DMS114 treated with DMSO at 0.1 percent for 48 hours (cell line): ENCODE data around the gene DAG1.

Experiments used
- DNase-seq: peaks from one replicate; lab custom pipeline; 2025; ENCODE audit not compliant: unreplicated experiment; lab: John Stamatoyannopoulos, UW

Gene DAG1

GRCh38 chr3:49469936-49470713 is at the start of gene DAG1:
Gene DAG1 (plus strand): TSS chr3:49470267. CDS start chr3:49510535, 40,268 bp downstream.
- DNase-seq: peak; percentile 88

- DNase-seq: no peak
These were observed 48.1 kb upstream of the DAG1 start for GRCh38 chr3:49421890-49422378.

GRCh38 chr3:49422379-49423248 is 47.5 kb upstream of the DAG1 start, which contains the start of gene AMT:
Gene AMT (minus strand): TSS chr3:49422473. CDS start chr3:49422450, 23 bp downstream.
- no peak for DNase-seq

- DNase-seq: no peak
These were observed 45.3 kb upstream of the DAG1 start for GRCh38 chr3:49424816-49425215.

DNA sequence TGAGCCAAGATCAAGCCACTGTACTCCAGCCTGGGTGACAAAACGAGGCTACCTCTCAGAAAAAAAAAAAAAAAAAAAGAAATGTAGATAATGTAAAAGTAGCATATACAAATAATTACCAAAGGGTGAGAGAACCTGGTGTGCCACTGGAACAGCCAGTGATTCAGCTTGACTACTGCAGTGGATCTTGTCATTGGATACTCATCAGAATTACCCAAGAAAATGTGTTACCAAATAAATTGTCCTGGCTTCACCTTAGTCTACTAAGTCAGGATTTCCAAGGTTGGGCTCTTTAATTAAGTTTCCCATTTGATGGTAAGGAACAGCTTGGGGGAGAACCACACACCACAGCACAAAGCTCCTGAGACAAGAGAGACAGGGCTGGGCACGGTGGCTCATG is 42.5 kb upstream of the DAG1 start:
- DNase-seq: no peak

DNA sequence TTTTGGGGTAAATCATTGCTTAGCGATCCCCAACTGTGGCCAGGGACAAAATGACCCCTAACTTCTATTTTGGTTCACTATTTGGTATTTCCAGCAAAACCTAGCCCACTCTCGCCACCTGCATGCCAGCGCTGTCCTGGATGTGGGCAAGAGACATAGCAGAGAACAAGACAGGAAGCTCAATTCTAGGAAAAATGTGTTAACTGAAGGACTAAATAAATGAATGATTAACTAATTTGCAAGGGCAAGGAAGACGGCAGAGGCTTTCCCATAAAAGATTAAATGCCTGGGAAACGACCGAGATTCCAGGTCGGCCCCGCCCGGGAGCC is 41.4 kb upstream of the DAG1 start:
- no peak for DNase-seq

DNA sequence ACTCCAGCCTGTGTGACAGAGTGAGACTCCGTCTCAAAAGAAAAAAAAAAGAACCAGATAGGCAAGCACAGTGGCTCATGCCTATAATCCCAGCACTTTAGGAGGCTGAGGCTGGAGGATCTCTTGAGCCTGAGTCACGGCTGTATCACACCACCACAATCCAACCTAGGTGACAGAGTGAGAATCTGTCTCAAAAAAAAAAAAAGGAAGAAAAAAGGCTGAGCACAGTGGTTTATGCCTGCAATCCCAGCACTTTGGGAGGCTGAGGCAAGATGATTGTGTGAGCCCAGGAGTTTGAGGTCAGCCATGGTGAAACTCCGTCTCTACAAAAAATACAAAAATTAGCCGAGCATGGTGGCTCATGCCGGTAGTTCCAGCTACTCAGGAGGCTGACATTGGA is 35.3 kb upstream of the DAG1 start:
- DNase-seq: no peak

DNA sequence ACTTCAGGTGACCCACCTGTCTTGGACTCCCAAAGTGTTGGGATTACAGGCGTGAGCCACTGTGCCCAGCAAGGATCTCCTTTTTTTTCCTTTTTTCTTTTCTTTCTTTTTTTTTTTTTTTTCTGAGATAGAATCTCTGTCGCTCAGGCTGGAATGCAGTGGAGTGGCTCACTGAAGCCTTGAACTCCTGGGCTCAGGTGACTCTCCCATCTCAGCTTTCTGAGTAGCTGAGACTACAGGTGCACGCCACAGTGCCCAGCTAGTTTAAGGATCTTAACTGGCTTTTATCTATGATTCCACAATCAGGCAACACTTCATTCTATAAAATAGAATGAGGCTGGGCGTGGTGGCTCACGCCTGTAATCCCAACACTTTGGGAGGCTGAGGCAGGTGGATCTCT is 24.7 kb upstream of the DAG1 start:
- DNase-seq: no peak

- DNase-seq: no peak
These were observed 16.4 kb upstream of the DAG1 start for GRCh38 chr3:49453621-49454020.

- no peak for DNase-seq
These were observed 15.6 kb upstream of the DAG1 start for GRCh38 chr3:49454458-49454857.

- DNase-seq: no peak
These were observed 15.0 kb upstream of the DAG1 start for GRCh38 chr3:49454898-49455681.

DNA sequence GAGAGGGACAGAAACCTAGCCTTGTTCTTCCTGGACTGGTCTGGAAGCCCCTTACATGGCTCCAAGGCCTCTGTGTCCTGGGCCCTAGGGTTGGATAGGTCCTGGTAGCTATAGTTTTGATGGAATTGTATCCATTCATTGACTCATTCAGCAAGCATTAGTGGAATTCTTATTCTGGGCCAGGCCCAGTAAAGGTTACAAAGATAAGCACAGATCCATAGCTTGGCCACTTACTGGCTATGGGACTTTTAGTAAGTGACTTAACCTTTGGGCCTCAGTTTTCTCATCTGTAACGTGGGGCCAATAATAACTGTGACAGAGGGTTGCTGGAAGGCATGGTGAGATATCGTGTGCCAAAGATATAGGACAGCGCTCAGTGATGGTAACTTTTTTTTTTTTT is 13.6 kb upstream of the DAG1 start:
- DNase-seq: no peak

DNA sequence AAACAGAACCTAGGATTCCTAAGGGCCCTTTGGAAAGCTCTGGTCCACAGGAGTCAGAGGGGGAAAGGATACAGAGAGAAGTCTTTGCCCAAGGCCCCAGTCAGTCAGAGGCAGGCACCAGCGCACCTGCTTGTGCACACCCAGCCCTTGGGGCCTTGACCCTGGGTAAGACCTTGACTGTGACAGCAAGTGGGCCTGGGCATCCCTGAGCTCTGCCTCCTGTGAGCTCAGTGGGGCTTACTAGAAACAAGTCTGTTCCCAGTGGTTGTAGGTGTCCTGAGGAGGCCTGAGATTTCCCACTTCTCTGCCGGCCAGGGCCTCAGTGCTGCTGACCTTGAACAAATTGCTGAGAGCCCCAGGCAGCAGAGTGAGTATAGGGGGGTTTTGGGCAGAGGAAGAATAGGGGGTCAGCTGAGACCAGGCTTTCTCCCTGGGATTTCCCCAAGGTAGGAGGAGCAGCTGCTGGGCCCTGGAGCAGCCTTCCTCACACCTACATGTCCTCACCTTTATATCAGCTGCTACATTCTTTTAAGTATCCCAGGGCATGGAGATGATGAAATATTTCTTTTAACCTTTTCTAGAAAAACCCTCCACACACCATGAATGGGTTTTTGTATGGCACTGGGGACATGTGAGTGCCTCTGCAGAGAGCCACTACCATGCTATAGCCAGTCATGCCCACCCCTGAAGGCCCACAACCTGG is 9.7 kb upstream of the DAG1 start:
- DNase-seq: no peak

- no peak for DNase-seq
These were observed 9.1 kb upstream of the DAG1 start for GRCh38 chr3:49460956-49461355.

GRCh38 chr3:49461443-49462171 is 8.5 kb upstream of the DAG1 start:
- DNase-seq: no peak

GRCh38 chr3:49462222-49462621 is 7.8 kb upstream of the DAG1 start:
- DNase-seq: no peak

DNA sequence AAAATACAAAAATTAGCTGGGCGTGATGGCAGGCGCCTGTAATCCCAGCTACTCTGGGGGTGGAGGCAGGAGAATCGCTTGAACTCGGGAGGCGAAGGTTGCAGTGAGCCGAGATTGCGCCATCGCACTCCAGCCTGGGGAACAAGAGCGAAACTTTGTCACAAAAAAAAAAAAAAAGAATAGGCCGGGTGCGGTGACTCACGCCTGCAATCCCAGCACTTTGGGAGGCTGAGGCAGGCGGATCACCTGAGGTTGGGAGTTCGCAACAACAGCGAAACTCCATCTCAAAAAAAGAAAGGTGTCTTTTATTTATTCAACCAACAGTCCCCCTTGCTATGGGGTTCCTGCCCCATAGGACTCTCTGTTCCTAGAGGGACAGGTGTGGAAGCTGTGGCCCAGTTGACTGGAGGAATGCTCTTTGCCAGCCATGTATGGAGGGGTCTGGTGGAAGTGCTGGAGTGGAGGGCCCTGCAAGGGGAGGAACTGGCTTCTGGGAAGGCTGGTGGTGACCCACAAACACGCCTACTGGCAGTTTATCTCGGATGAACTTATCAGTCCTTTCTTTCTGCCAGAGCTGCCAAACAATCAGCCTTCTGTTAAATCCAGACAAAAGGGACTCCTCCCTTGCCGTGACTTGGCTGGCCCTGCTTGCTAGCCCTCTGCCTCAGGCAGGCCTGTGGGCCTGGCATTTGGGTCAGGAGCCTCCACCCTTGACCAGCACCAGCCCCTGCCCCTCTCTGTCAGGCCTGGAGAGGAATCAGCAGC is 4.6 kb upstream of the DAG1 start:
- DNase-seq: no peak

- DNase-seq: no peak
These were observed 4.0 kb upstream of the DAG1 start for GRCh38 chr3:49466085-49466484.
